Thoracic aorta (tissue), 2 donors: Measurements from ENCODE around the gene UNC79. TPM values are rescaled to one million over a fixed set of nuclear protein-coding genes. Genes with fewer than 3 reads are reported as not detected.

ENCODE experiments used
- ATAC-seq: fragments of 150-250 bp; one replicate; pipeline ENCODE4 v1.8.0; 2017; ENCODE audit warnings: low read depth; ENCODE audit not compliant: insufficient number of reproducible peaks, low FRiP score
- DNase-seq: peaks from one replicate; pipeline ENCODE4 v3.0.0-alpha.2; 2020; ENCODE audit warnings: low spot score
- H3K27ac ChIP-seq, 2 donors: fragments of 200-600 bp; sonication (generic); 1 replicate in 1 of 2; 2 replicates in 1 of 2; pipeline ENCODE4 v1.5.1; 2016; ENCODE audit warnings: mild to moderate bottlenecking in 2 of 2, moderate library complexity in 2 of 2
- H3K27me3 ChIP-seq: fragments of 200-600 bp; sonication (generic); replicated peaks from 2 replicates; pipeline ENCODE4 v1.6.0; 2016; ENCODE audit warnings: mild to moderate bottlenecking; ENCODE audit not compliant: insufficient read depth
- H3K36me3 ChIP-seq: fragments of 200-600 bp; sonication (generic); one replicate; pipeline ENCODE4 v1.5.1; 2016
- H3K4me1 ChIP-seq, 2 donors: fragments of 200-600 bp; sonication (generic); 1 replicate in 1 of 2; 2 replicates in 1 of 2; pipeline versions ENCODE4 v1.5.1 to v1.6.0; 2016; ENCODE audit warnings: low read depth in 2 of 2, mild to moderate bottlenecking in 1 of 2; ENCODE audit not compliant: control insufficient read depth in 1 of 2
- H3K4me3 ChIP-seq: fragments of 200-600 bp; sonication (generic); 2 replicates; pipeline ENCODE4 v1.5.1; 2016; ENCODE audit warnings: mild to moderate bottlenecking
- H3K9me3 ChIP-seq: fragments of 200-600 bp; sonication (generic); 2 replicates; pipeline ENCODE4 v1.5.1; 2016
- CTCF ChIP-seq: fragments of 200-600 bp; sonication (generic); IDR thresholded peaks from one replicate; pipeline ENCODE4 v1.5.1; 2019; ENCODE audit warnings: antibody characterized with exemption
- total RNA-seq, 2 donors: library from RNA; depleted of rRNA; stranded (reverse); fragments of >200 nt; gene quantifications; one replicate each; pipeline versions ENCODE4 v1.1.0 to v1.2.3, GENCODE V29; 2016

The UNC79 gene
- total RNA-seq, 2 donors from 2014 or later, result 0.14 to 0.21 TPM

- no peaks in the 10 kb centered on the region for H3K27me3 ChIP-seq
- H3K36me3 ChIP-seq, result no peaks in the 10 kb centered on the region
- H3K9me3 ChIP-seq, result no peaks in the 10 kb centered on the region
- TF ChIP-seq CTCF, result no peak
- DNase-seq, result no peak
- H3K4me1 ChIP-seq, result no peaks in the 10 kb centered on the region
- no peak overlapping the region for H3K4me3 ChIP-seq
- ATAC-seq, result no peak
- H3K27ac ChIP-seq, result no peak overlapping the region
Observed at GRCh38 chr14:93686268-93686667, 255.5 kb downstream of the UNC79 start.

DNA sequence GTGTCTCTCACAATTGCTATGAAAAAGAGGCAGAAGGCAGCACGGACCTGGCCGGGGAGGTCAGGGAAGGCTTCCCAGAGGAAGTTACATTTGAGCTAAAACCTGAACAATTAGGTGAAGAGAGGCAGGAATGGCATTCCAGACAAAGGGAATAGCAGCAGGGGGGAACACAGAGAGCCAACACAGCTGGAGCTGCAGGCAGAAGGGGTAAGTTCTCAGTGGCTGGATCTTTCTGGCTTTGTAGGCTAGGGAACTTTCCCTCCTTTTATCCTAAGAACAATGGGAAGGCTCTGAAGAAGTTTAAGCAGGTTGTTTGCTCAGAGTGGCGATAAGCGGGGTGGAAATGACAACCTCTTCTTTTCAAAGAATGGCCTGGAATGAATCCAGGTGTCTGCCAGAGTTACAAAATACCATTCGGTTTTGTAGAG lies 257.5 kb downstream of the UNC79 start:
- no peak for DNase-seq
- no peak overlapping the region for H3K4me3 ChIP-seq

DNA sequence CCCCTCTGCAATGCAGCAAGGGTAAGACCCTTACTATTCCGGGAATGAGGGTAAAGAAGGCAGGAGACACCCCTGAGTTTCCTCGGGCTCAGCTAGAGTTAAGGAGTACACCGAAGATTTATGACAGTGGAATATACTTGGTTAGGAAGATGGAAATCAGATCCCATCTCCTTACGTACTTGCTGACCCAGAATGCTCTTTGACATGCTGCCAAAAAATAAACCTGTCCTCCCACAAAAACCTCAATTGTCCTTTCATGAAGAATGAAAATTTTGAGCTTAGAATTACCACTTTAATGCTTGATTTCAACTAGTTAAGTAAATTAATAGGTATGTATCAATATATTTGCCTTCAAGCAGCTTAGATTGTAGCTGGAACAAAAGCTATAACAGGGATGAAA lies 258.1 kb downstream of the UNC79 start:
- no peak for ATAC-seq
- Histone ChIP-seq H3K27me3 (no peaks in the 10 kb centered on the region), H3K27ac (no peak overlapping the region), H3K9me3 (no peaks in the 10 kb centered on the region), H3K36me3 (no peaks in the 10 kb centered on the region), H3K4me1 (no peaks in the 10 kb centered on the region), H3K4me3 (no peak overlapping the region)
- TF ChIP-seq CTCF, result no peak
- DNase-seq, result no peak

More for the DNA sequence above, 257.5 kb downstream of the UNC79 start:
- Histone ChIP-seq H3K36me3 (no peaks in the 10 kb centered on the region), H3K27me3 (no peaks in the 10 kb centered on the region), H3K27ac (no peak overlapping the region), H3K9me3 (no peaks in the 10 kb centered on the region), H3K4me1 (no peaks in the 10 kb centered on the region)
- no peak for TF ChIP-seq CTCF
- ATAC-seq, result no peak

DNA sequence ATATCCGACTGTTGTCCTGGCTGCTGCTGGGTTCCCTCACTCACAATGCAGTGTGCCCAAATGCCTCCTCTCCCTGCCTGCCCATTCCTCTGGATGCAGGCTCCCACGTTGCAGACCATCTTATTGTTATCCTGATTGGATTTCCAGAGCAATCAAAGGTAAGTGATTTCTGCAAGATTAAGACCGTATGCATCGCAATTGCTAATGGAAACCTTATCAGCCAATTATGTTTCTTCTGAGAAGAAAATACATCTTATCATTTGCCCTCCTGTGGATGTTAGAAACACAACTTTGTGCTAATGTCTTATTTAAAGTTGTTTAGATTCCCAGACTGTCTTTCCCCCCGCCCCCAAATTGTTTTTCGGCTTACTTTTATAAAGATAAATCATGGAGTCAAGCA lies 259.4 kb downstream of the UNC79 start:
- TF ChIP-seq CTCF, result no peak
- DNase-seq (no peak), ATAC-seq (no peak)
- Histone ChIP-seq H3K27me3 (no peaks in the 10 kb centered on the region), H3K27ac (no peak overlapping the region), H3K9me3 (no peaks in the 10 kb centered on the region), H3K4me3 (no peak overlapping the region), H3K36me3 (no peaks in the 10 kb centered on the region), H3K4me1 (no peaks in the 10 kb centered on the region)

DNA sequence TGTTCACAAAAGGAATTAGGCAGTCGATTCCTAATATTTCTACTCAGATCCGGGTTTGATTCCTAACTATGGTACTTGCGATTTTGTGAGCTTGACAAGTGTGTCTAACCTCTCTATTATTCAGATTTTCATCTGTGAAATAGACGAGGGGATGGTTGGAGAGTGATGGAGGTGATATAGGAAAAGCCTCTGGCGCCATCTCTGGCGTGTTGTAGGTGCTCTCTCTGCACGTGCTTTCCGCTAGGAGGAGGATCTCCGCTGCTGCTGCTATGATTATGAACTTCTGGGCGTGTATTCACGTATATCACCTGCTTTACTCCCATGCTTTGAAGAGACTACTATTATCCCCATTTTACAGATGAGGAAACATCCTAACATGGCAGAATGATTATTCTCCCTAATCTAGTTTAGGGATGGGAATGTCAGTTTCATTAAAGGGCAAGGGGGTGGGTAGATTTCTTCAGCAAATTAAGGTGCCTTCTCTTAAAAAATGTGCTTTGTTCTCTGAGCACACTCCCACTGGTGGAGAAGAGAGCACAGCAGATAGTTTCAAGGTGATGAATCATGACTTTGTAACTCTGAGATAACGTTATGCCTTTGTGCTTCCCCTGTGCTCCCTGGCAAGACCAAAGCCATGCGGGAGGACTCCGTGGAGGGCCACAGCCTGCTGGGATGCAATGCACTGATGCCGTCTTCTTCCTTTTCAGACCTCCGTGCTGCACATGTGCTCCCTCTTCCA lies 260.5 kb downstream of the UNC79 start:
- no peak overlapping the region for H3K4me3 ChIP-seq
- H3K27me3 ChIP-seq, result no peaks in the 10 kb centered on the region
- no peak for TF ChIP-seq CTCF
- no peaks in the 10 kb centered on the region for H3K9me3 ChIP-seq
- no peak overlapping the region for H3K27ac ChIP-seq
- no peaks in the 10 kb centered on the region for H3K4me1 ChIP-seq
- no peaks in the 10 kb centered on the region for H3K36me3 ChIP-seq
- ATAC-seq (no peak), DNase-seq (no peak)
